GM19328 (cell line): ENCODE data around the gene MAFG.

Experiments
- ATAC-seq: cut with Tn5 transposase; IDR thresholded peaks from one replicate; pipeline ENCODE4 v1.9.1; 2021; ENCODE audit warnings: mild to moderate bottlenecking, moderate library complexity; ENCODE audit not compliant: unreplicated experiment

MAFG gene

DNA sequence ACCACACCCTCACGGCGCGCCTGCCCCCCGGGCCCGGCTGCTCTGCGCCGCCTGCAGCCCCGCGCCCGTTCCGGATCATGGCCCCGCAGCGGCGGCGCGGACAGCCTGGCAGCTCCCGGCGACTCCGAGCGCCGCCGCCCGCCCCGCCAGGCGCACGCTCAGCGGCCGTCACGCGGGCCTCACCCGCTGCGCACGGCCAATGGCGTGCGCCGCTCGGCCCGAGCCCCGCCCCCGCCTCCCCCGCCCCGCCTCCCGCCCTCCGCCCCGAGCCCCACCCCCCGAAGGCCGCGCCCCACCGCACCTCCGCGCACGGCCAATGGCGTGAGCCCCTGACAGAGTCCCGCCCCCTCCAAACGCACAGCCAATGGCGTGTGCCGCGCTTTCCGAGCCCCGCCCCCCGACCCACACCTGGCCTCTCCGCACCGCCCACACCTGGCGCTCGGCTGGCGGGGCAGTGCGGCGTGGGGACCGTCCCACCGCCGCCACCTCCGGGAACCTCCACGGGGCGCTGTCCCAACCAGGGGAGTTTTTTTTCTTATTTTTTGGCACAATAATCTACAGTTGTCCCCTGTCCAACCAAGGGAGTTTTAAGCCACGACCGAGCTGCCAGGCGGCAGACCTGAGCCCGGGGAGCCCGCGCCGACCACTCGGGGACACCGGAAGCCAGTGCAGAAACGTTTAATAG is 16.1 kb downstream of the MAFG start, which contains the start of gene PCYT2:
Gene PCYT2 (minus strand): TSS at position 123 of the 685 bp plus-strand sequence. CDS start 44 bp downstream, at position 79.
- ATAC-seq, result peak; percentile 69

DNA sequence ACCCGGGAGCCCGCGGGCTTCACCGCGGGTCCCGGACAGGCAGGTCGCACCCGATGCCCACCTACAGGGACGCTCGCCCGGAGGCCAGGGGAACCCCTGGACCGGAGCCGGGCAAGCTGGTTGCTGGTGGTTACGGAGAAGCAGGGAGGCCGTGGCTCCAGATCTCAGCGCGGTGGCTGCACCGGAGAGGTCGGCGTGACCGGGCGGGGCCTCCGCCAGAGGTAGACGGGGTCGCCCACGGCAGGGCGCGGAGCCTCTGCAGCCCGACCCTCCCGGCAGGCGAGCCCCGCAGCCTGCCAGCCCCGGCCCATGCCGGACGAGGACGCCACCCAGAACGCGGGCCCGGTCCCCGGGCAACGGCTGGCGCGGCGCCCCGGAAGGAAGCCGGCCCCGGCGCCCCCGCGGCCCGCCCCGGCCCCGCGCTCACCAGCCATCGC is 16.7 kb downstream of the MAFG start:
- peak; percentile 27 for ATAC-seq

DNA sequence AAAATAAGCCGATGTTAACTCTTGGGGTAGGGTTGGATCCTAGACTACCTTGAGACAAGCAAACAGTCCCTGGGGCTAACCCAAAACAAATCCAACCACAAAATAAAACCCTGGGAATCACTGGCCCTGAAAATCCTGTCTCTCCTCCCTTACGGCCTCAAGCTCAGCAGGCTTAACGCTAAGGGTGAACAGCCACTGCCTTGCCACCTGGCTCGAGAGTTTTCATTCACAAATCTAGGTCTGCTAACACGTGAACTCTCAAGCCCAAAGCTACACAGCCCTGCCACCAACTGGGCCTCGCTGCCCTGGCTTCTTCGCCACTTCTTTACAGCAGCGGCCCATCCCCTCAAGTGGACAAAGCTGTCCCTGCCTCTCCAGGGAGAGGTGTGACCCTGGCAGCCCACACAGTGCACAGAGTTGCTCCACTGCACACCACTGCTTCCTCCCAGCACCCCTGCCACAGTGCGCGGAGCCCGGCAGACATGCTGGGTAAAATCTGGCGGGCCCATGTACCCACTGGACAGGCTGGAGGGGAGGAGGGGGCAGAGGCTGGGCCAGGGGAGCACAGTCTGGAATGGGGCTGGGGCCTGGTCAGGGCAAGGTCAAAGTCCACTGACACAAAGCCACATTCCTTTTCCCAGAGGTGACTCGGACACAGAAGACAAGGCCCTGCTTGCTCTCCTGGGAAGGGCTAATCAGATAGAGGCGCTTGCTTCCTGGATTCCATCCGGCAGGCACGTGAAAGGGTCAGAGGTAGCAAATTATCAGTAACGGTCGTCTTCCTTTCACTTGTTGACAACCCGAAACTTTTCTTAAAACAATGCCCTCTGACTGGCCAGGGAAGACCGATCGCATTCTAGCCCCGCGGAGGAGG is 17.3 kb downstream of the MAFG start:
- ATAC-seq, result no peak

DNA sequence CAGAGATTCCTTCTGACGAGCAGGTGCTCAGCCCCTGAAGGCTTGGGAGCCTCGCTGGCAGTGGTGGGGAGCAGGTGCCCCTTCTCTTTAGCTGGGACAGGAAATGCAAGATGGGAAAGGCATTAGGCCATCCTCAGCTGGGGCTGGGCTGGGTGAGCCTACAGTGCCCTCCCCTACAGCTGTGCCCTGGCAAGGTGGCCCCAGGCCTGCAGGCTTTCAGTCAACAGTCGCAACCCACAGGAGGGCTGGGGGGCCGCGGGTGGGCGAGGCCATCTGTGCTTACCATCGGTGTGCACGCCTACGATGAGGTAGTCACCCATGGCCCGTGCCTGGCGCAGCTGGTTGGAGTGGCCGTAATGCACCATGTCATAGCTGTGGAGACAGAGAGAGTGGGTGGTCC is 18.3 kb downstream of the MAFG start:
- no peak for ATAC-seq

DNA sequence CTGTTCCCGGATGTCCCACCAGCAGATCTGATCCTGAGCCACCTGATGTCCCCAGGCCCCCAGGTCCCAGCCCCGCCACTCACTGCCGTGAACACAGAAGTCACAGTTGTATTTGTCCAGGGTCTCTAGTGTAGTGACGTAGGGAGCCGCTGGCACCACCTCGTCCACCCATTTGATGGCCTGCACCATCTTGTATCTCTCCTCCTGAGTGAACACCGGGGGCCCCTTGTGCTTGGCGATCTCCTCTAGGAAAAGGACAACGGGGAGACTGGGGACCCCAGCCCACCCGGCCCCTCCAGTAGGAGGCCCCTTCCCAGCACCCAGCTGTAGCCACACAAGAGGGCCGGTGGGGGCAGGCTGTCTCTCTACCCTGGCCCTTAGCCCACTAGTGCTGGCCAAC is 18.7 kb downstream of the MAFG start:
- no peak for ATAC-seq

DNA sequence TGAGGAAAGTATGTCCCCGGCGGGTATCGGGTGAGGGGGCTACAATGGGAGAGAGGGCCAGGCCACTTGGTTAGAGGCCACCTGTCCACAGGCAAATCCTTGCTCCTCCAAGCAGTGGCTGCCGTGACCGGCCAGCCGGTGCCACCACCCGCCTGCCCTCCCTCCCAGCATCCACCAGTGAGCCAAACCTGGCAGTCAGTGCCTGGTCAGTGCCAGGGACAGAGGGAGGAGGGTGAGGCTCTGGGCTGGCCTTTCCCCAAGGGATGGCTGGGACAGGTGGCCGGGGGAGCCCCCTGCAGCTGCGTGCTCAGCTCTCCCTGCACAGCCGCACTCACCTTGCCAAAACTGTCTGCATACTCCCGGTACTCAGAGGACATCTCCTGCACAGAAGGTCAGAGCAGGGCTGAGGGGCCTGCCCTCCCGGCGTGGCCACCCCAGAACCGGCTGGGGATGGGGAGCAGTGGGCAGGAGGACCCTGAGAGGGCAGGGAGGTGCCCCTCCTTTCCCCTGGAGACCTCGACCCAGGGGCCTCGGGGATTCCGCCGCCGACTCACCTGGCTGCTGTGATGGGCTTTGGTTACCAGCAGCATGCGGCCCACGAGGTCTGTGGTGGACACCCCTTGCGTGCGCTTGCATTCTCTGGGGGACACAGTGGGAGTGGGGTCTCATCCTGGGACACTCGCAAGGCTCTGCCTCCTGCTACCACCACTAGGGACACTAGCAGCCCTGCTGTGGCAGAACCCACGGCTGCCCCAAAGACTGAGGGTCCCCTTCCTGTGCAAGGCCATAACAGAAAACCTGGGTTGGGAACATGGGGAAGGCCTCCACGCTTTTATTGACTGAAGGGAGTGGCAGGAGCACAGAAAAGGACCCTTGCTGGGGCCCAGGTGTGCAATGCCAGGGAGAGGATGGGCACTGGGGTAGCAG is 20.1 kb downstream of the MAFG start:
- ATAC-seq, result no peak

DNA sequence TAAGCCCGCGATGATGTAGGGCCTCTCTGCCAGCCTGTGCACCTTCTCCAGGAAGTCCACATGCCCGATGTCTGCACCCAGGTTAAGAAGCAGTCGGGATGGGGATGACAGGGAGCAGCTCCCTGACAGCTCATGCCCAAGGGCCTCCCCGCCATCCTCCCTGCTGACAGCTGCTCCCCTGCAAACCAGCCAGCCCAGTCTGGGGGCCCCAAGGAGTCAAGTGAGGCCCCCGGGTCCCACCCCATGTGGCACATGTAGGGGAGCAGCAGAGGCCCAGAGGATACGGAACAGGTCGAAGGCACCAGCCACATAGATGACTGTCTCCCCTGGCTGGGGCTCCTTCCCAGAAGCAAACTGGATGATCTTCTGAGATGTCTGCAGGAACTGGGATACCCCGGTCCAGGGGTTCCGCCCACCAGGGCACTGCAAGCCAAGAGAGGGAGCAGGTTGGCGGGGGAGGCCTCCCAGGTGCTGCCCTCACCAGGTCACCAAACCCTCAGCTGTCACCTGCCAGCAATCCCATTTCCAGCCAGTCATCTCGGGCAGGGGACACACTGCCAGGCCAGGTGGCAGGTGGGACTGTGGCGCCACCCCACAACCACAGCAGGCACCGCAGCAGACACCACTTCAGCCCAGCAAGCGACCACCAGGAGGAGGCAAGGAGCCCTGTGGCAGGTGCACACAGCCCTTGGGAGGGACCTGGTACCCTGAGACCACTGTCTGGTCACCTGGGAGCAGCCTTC is 20.9 kb downstream of the MAFG start:
- ATAC-seq, result no peak

DNA sequence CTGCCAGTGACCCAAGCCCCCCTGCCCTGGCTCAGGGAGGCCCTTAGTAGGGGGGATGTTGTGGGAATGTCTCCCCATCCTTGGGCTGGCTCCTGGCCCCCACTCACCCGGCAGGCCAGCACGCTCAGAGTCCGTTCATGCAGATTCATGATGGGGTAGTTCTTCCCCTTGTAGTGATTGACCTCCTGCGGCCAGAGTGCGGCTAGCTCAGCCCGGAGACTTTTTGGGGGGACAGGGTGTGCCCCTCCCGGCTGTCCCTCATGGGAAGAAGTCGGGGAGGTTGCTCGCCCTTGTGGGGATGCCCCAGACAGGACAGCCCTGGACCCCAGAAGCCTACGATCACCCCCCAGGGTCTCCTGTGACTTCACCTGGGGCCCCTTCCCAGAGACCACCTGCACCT is 21.5 kb downstream of the MAFG start:
- ATAC-seq, result no peak

DNA sequence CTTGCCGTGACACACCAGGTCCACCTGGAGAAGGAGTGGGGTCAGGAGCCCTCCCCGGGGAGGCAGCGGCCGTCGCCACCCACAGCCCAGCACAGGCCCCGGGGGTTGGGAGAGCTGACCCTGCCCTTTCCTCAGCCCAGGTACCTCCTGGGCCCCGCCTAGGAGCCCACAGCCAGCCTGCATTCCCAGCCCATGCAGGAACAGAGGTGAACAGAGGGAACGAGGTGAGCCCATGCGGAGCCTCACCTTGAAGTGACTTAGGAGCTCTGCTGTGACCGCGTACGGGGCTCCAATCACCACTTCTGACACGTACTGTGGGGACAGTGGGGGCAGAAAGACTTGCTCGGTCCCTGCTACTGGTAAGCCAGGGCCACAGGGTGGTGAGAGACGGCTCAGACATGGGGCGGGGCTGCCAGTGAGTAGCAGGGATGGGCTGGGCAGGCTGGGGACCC is 22.1 kb downstream of the MAFG start:
- ATAC-seq, result no peak

DNA sequence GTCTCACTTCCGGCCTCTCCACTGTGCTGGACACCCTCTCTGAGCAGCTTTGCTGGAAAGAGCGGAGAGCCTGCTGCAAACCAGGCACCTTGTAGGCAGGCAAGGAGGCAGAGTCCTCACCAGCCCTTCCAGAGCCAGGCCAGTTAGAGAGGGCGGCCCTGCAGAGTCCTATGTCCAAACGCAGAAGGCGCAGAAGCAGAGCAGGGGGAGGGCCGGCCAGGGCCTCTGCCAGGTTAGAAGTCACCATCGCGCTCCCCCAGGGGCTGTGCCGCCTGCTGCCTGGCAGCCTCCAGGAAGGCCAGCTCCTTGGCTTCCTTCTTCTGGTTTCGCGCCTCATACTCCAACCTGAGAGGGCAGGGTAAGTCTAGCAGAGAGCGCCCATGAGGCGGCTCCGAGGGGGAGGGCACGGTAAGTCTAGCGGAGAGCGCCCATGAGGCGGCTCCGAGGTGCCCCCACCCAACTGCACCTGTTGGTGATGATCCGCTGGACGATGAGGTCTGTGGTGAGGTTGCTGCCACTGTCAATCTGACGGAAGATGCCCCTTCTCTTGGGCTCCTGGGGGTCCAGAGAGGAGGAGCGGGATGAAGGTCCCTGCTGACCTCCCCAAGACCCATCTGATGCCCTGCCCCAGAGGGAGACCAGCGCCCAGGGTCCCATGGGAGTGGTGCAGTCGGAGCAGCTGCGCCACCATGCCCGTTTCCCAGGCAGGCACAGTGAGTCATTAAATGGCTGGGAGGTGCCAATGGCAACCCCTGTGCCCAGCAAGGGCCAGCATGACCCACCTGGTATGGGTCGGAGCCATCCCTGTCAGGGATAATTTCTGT is 22.7 kb downstream of the MAFG start:
- no peak for ATAC-seq

DNA sequence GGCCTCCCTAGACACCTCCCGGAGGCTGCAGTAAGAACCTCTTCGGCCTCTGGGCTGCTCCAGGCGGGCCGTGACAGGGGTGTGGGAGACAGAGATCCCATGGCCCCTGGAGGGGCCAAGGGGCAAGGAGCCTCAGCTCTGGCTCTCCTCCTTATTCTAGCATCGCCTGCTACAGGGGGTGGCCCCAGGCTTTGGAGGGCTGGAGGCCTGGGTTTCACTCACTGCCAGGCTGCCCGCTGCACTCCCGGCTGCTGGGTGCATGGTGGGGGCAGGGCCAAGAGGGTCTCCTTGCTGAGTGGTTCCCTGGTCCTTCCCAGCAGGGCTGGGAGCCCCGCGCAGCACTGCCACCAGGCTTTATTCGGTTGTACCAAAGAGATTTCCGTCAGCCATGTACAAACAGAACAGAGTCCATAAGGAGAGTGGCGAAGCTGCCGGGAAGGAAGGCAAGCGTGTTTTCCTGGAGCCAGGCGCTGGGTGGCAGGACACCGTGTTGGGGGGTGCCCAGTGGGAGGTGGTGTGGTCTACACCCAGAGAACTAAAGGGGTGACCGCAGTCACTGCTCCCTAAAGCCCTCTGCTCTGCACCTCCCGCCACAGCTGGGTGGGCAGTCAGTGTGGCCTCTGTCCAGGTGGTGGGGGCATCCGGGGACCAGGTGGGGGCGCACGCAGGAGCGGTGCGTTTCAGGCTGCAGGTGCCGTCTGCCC is 23.5 kb downstream of the MAFG start:
- ATAC-seq, result no peak

DNA sequence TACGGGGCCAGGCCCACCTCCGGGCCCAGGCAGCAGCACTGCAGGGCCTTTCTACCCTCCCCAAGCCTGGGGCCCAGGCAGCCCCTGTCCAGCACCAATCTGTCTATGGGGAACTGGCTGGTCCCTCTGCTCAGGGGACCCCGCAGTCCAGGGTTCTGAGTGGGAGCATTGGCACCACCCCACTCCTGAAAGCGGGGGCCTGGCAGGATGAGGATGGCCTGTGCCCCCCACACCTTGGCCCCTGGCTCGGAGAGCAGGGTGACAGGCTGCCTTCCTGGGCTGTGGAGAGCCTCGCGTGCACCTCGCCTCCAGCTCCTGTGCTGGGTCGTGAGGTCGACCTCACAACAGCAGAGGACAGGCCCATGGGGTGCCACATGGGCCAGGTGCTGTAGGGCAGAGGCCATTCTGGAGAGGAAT is 24.1 kb downstream of the MAFG start:
- ATAC-seq, result no peak

DNA sequence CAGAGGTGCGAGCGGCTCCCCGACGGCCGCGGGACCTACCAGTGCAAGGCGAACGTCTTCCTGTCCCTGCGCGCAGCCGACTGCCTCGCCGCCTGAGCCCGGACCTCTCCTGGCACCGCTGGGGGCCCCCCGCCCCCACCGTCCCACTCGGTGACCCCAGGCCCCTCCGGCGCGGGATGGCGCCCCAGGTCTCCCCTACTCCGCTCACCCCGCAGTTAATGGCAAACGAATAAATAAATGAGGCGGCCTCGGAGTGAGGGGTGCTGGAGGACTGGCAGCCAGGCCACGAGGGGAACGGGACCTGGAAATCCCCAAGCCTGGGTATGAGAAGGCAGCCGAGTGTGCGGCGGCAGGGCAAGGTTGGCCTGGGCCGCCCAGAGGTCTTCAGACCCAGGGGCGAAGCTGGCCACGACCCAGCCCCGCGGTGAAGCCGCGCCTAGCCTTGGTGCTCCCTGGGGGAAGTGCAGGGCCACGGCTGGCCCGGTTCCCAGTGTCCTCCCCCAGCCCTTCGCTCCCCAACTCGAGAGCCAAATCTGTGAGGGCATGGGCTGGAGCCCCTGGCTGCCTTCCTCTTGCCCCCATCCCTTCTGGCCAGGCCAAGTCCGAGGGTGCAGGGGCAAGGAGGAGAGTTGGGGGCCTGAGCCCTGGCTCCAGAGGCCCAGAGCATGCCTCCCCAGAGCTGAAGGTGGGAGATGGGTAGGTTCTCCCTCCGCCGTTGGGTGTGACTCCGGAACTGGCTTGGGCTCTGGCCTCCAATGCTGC is 24.7 kb downstream of the MAFG start:
- ATAC-seq, result no peak

DNA sequence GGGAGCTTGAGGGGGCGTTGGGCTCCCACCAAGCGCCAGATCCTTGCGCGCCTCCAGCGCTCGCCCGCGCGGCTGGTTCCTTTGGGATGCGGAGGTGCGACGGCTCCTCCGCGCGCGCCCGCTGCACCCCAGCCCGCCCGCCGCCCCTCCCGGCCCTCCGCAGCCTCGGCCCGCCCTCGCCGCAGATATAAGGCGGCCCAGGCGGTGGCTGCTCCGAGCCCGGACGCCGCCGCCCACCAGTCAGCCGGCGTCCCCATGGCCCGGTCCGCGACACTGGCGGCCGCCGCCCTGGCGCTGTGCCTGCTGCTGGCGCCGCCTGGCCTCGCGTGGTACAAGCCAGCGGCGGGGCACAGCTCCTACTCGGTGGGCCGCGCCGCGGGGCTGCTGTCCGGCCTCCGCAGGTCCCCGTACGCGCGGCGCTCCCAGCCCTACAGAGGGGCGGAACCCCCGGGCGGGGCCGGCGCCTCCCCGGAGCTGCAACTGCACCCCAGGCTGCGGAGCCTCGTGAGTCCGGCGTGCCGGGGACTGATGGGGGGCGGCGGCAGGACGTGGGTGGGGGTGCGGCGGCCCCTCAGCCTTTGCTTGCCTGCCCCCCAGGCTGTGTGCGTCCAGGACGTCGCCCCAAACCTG is 25.4 kb downstream of the MAFG start, which contains the start of gene NPB:
Gene NPB (plus strand): TSS at position 216 of the 630 bp plus-strand sequence. CDS start 40 bp downstream, at position 256.
- ATAC-seq, result no peak

DNA sequence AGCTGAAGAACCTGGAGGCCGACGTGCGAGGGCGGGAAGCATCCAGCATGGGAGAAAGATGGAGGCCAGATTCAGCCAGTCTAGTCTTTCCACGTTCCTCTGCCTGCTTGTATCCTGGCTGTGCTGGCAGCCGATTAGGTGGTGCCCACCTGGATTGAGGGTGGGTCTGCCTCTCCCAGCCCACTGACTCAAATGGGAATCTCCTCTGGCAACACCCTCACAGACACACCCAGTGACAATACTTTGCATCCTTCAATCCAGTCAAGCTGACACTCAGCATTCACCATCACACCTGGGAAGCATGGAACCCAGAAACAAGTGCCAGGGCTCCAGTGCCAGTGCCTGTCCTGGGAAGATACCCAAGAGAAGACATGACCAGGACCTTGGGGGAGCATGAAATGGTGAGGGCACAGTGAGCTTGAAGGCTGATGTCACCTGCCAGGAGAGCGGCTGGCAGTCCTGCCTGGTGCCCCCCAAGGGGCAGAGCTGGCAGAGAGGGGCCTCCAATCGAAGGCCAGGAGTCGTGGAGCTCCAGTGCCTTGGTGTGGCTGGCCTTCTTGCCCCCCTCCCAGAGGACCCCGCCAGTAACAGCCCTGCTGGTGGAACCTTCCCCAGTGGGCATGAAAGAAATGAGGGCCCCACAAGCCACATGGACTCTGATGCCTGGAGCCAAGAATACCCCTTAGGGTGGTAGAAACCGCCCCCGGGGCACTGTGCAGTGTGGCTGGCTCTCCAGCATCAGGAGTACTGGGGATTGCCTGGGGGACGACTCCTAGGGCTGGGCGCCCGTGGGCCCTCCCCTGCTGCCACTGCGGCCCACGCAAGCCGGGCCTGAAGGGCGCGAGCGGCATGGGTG is 26.1 kb downstream of the MAFG start:
- ATAC-seq, result no peak

DNA sequence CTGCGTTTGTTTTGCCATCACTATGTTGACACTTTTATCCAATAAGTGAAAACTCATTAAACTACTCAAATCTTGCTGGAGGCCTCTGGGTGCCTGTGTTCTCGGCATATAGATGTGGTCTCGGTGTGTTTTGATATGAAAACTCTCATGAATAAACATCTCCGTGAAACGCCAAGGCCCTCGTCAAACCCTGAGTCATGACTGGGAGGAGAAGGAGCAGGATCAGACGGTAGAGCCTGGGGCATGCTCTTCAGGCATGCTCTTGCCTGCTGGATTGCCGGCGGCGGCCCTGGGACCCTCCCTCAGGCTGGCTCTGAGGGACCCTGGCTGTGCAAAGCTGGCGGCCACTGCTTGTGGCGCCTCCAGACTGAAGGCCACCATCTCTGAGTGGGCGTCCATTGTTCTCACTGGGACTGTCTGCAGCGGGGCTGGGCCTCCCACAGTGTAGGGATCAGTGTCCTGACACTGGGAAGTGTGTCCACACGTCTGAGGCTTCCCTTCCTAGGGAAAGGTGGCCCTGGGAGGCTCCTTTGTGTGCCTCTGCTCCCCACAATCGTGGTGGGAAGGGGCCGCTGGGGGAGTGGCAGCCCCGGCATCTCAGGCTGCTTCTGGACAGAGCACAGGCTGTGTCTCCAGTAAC is 27.2 kb downstream of the MAFG start:
- no peak for ATAC-seq
